ENCODE data around the gene MN1. TPM values are rescaled to one million over a fixed set of nuclear protein-coding genes. Genes with fewer than 3 reads are reported as not detected.

The MN1 gene
- total and polyA plus RNA-seq, 2 of the 8 experiments (the other 6 are each of a cell fraction or from before 2014, with no cell fraction given): 3.1 to 4.9 TPM

- Histone ChIP-seq H3K23ac (ENCODE audit: insufficient read length) (no peak overlapping the region), H3K79me1 (ENCODE audit: low read depth, low read length) (peaks cover 10% of the 10 kb centered on the region), H3K18ac (ENCODE audit: extremely low read depth, low read length) (no peak overlapping the region), H3K27me3 (replicated peaks in 1 of 4; ENCODE audit: control insufficient read depth in 3 of 4, extremely low read depth in 1 of 4, insufficient read depth in 3 of 4, low read length in 3 of 4) (no peaks in the 10 kb centered on the region), H4K20me1 (replicated peaks in 1 of 2; ENCODE audit: control insufficient read depth in 1 of 2, insufficient read depth in 2 of 2, low read length in 2 of 2) (peaks cover 0 to 4% of the 10 kb centered on the region in 2 experiments), H2BK120ac (replicated peaks; ENCODE audit: low read depth, low read length) (no peak overlapping the region), H3K27ac (ENCODE audit: low read depth, low read length) (no peak overlapping the region), H3K4me3 (ENCODE audit: extremely low read depth in 1 of 4, insufficient read depth in 2 of 4, low read depth in 3 of 4, low read length in 4 of 4) (no peak overlapping the region), H3K23me2 (ENCODE audit: low read depth, low read length) (no peaks in the 10 kb centered on the region), H3K56ac (replicated peaks; ENCODE audit: insufficient read length, low read depth, low read length) (no peak overlapping the region), H3K9me3 (ENCODE audit: insufficient read depth in 2 of 2, low read depth in 1 of 2, low read length in 1 of 2) (no peaks in the 10 kb centered on the region), H3K4me1 (replicated peaks in 1 of 4; ENCODE audit: control insufficient read depth in 3 of 4, insufficient read depth in 4 of 4, low read length in 3 of 4) (peaks cover 0 to 2% (median 0%) of the 10 kb centered on the region in 4 experiments; a peak in 1 of 7 replicates), H2AK5ac (ENCODE audit: low read depth, low read length) (no peak overlapping the region), H4K5ac (ENCODE audit: insufficient read length, low read depth, low read length) (no peak overlapping the region), H2AFZ (ENCODE audit: low read length) (no peak overlapping the region), H4K91ac (replicated peaks; ENCODE audit: insufficient read length, low read length) (no peak overlapping the region), H3K79me2 (ENCODE audit: control insufficient read depth in 1 of 2, insufficient read depth in 2 of 2, low read length in 2 of 2) (peaks cover 3 to 13% of the 10 kb centered on the region in 2 experiments; a peak in 1 of 4 replicates), H3K4ac (replicated peaks; ENCODE audit: insufficient read length, low read depth, low read length) (no peak overlapping the region), H3K14ac (ENCODE audit: insufficient read length) (no peak overlapping the region), H3K36me3 (ENCODE audit: control insufficient read depth in 2 of 4, insufficient read depth in 4 of 4, low read length in 3 of 4) (peaks cover 2 to 9% (median 3%) of the 10 kb centered on the region in 4 experiments; a peak in 2 of 8 replicates), H2BK20ac (ENCODE audit: low read length) (no peak overlapping the region), H2BK5ac (ENCODE audit: low read depth, low read length) (no peak overlapping the region), H4K8ac (ENCODE audit: extremely low read depth, insufficient read depth, low read length) (no peak overlapping the region), H3K4me2 (ENCODE audit: insufficient read depth in 1 of 2, low read depth in 2 of 2, low read length in 2 of 2) (no peak overlapping the region), H2BK15ac (ENCODE audit: low read length) (no peak overlapping the region), H3K9ac (replicated peaks in 1 of 4; ENCODE audit: extremely low read depth in 1 of 4, low read depth in 3 of 4, low read length in 3 of 4) (no peak overlapping the region), H2BK12ac (ENCODE audit: low read depth, low read length) (no peak overlapping the region)
- ChIA-PET POLR2A (ENCODE audit: partially characterized antibody) (interaction anchor here (1.2 to 3.3 kb wide), 3 partner anchors 9 to 24 kb away, joined by 3 to 10 read pairs (median 7); no protein-coding TSS in a partner anchor), CTCF (ENCODE audit: partially characterized antibody) (interaction anchor here (0.8 to 1.4 kb wide), 2 partner anchors 26 to 29 kb away, joined by 3 read pairs; no protein-coding TSS in a partner anchor)
- no peak for DNase-seq (ENCODE audit: low read depth in 1 of 2, low spot score in 2 of 2)
- WGBS, 2 experiments (ENCODE audit: extremely low coverage in 1 of 2, insufficient coverage in 1 of 2, insufficient read length in 1 of 2, insufficient replicate concordance in 2 of 2, low coverage in 1 of 2, low lambda C conversion rate in 2 of 2, missing lambda C conversion rate in 1 of 2): 95% methylated on average over 3 of the region's 3 CpGs; no CpG with 5 or more reads in 1 of the 2 experiments
- no peak for FAIRE-seq
- no peak for TF ChIP-seq SP1 (IDR thresholded peaks at IDR 0.05; ENCODE audit: low read depth, low read length)
- TF ChIP-seq CEBPB (IDR thresholded peaks at IDR 0.05; ENCODE audit: low read depth, low read length): no peak
- TF ChIP-seq, protein P1, sequence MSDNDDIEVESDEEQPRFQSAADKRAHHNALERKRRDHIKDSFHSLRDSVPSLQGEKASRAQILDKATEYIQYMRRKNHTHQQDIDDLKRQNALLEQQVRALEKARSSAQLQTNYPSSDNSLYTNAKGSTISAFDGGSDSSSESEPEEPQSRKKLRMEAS (IDR thresholded peaks at IDR 0.05): no peak
- TF ChIP-seq JUN (IDR thresholded peaks at IDR 0.05; ENCODE audit: low read depth, low read length): no peak
- TF ChIP-seq BRCA1 (IDR thresholded peaks at IDR 0.05; ENCODE audit: low read depth, low read length): no peak
- no peak for TF ChIP-seq TAF7 (optimal IDR thresholded peaks at IDR 0.05; ENCODE audit: borderline replicate concordance, low read depth, low read length)
- no peak for TF ChIP-seq BCL11A (IDR thresholded peaks at IDR 0.05; ENCODE audit: low read depth in 2 of 2, low read length in 2 of 2)
- TF ChIP-seq SUZ12 (IDR thresholded peaks at IDR 0.05; ENCODE audit: low read length): no peak
- TF ChIP-seq JUND (IDR thresholded peaks at IDR 0.05; ENCODE audit: low read length): no peak
- TF ChIP-seq, protein P2, sequence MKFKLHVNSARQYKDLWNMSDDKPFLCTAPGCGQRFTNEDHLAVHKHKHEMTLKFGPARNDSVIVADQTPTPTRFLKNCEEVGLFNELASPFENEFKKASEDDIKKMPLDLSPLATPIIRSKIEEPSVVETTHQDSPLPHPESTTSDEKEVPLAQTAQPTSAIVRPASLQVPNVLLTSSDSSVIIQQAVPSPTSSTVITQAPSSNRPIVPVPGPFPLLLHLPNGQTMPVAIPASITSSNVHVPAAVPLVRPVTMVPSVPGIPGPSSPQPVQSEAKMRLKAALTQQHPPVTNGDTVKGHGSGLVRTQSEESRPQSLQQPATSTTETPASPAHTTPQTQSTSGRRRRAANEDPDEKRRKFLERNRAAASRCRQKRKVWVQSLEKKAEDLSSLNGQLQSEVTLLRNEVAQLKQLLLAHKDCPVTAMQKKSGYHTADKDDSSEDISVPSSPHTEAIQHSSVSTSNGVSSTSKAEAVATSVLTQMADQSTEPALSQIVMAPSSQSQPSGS (IDR thresholded peaks at IDR 0.05; ENCODE audit: low read length): no peak
These were observed 90.5 kb downstream of the MN1 start for GRCh38 chr22:27711012-27711411.
